Panc1 (cell line): ENCODE measurements around the gene INPP4B. TPM values are rescaled to one million over a fixed set of nuclear protein-coding genes. Genes with fewer than 3 reads are reported as not detected.

Experiments used
- ATAC-seq: fragments of 200-7000 bp; cut with Tn5 transposase; 2 replicates; pipeline ENCODE4 v1.9.1; 2020; ENCODE audit warnings: mild to moderate bottlenecking, moderate library complexity
- BruUV-seq: library from RNA; stranded (reverse); fragments of 400-500 nt; replicated peaks from 2 replicates; lab custom pipeline; 2021; lab: Mats Ljungman, UMichigan
- CTCF ChIA-PET: fragments of 300-600 bp; sonication (Branson Sonifier 250); formaldehyde crosslinking; loops from one replicate; lab custom pipeline; 2022; ENCODE audit warnings: antibody characterized with exemption; lab: Charles Lee
- POLR2A ChIA-PET: fragments of 300-600 bp; sonication (Branson Sonifier 250); formaldehyde crosslinking; loops from one replicate; lab custom pipeline; 2022; ENCODE audit warnings: antibody characterized with exemption; lab: Charles Lee
- DNase-seq: peaks from one replicate; pipeline ENCODE4 v3.0.0-alpha.2; 2010; ENCODE audit warnings: low read depth, low spot score
- H3K27ac ChIP-seq: 2 replicates; pipeline ENCODE4 v1.5.1; 2011; ENCODE audit warnings: mild to moderate bottlenecking, low read length, inconsistent platforms
- H3K27me3 ChIP-seq: fragments of 200-500 bp; sonication (Bioruptor generic); 2 replicates; pipeline ENCODE4 v1.6.0; 2014; ENCODE audit warnings: low read length, inconsistent platforms; ENCODE audit not compliant: control insufficient read depth, insufficient read depth
- H3K36me3 ChIP-seq: fragments of 200-500 bp; sonication (Bioruptor generic); 2 replicates; pipeline ENCODE4 v1.5.1; 2014; ENCODE audit warnings: inconsistent platforms, mild to moderate bottlenecking, low read length, moderate library complexity; ENCODE audit not compliant: control insufficient read depth, insufficient read depth
- H3K4me1 ChIP-seq: 2 replicates; pipeline ENCODE4 v1.5.1; 2011; ENCODE audit warnings: inconsistent platforms, mild to moderate bottlenecking, low read length, moderate library complexity; ENCODE audit not compliant: control insufficient read depth, insufficient read depth
- H3K4me3 ChIP-seq, 2 experiments: 2 replicates each; pipeline ENCODE4 v1.5.1; 2011 to 2012; ENCODE audit warnings: low read depth in 2 of 2, low read length in 2 of 2, mild to moderate bottlenecking in 2 of 2, inconsistent platforms in 1 of 2, moderate library complexity in 1 of 2
- H3K9me3 ChIP-seq: fragments of 200-500 bp; sonication (Bioruptor generic); 2 replicates; pipeline ENCODE4 v1.5.1; 2014; ENCODE audit warnings: low read depth, mild to moderate bottlenecking, inconsistent platforms, low read length, moderate library complexity; ENCODE audit not compliant: control insufficient read depth, insufficient read depth
- POLR2AphosphoS5 ChIP-seq: IDR thresholded peaks from 2 replicates; pipeline ENCODE4 v1.6.1; 2012; ENCODE audit warnings: mild to moderate bottlenecking, low read depth, low read length, moderate library complexity
- SIN3A ChIP-seq: IDR thresholded peaks from 2 replicates; pipeline ENCODE4 v1.6.1; 2012; ENCODE audit warnings: low read depth, mild to moderate bottlenecking, low read length, moderate library complexity, borderline replicate concordance; ENCODE audit not compliant: insufficient read depth
- TCF7L2 ChIP-seq: IDR thresholded peaks from 2 replicates; pipeline ENCODE4 v1.6.1; 2011; ENCODE audit warnings: mild to moderate bottlenecking, low read depth, low read length, inconsistent platforms
- in situ Hi-C: cut with HindIII; loops from 2 replicates; pipeline ENCODE4 v1.10.0; 2016; ENCODE audit warnings: low sequenced_read_pairs, low pct_unique_long_range_greater_than_20kb
- intact Hi-C: fragments of 100-400 bp; cut with micrococcal nuclease; formaldehyde crosslinking; loops from one replicate; pipeline ENCODE4 v1.10.0; 2022; ENCODE audit not compliant: unreplicated experiment
- total RNA-seq: library from RNA; stranded (reverse); gene quantifications from one replicate; pipeline ENCODE4 v1.2.1, GENCODE V29; 2021; ENCODE audit not compliant: unreplicated experiment
- TF ChIP-seq, protein P1 (sequence below): fragments of 450-650 bp; IDR thresholded peaks from 2 replicates; pipeline ENCODE4 v1.5.1; 2017; ENCODE audit warnings: mild to moderate bottlenecking
- TF ChIP-seq, protein P2 (sequence below), 2 experiments: IDR thresholded peaks; 2 replicates each; pipeline ENCODE4 v1.6.1; 2011 to 2012; ENCODE audit warnings: low read depth in 2 of 2, control low read depth in 1 of 2, low read length in 1 of 2, mild to moderate bottlenecking in 1 of 2, moderate library complexity in 1 of 2; ENCODE audit not compliant: insufficient read depth in 1 of 2

The INPP4B gene
- total RNA-seq, 1 experiment from 2014 or later = 4.5 TPM

DNA sequence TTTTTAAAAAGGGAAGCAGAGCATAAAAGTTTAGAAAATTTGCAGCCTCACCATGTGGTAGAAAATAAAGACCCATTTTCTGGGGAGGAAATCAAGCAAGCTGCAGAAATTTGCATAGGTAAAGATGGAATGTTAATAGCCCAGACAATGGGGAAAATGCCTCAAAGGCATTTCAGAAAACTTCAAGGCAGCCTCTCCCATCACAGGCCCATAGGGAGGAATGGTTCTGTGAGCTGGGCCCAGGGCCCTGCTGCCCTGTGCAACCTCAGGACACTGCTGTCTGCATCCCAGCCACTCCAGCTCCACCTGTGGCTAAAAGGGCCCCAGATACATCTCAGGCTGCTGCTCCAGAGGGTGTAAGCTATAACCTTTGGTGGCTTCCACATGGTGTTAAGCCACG lies 137.9 kb downstream of the INPP4B start:
- Histone ChIP-seq H3K9me3 (no peaks in the 10 kb centered on the region), H3K36me3 (no peaks in the 10 kb centered on the region), H3K27ac (no peak overlapping the region), H3K4me3 (no peak overlapping the region), H3K27me3 (no peaks in the 10 kb centered on the region), H3K4me1 (no peaks in the 10 kb centered on the region)
- ATAC-seq = no peak
- TF ChIP-seq POLR2AphosphoS5 = no peak
- in situ Hi-C loops = no loop called here
- intact Hi-C loops = no loop called here
- no TSS peak for BruUV-seq
- no peak for DNase-seq
- POLR2A ChIA-PET = no interaction called here
- CTCF ChIA-PET = no interaction called here

DNA sequence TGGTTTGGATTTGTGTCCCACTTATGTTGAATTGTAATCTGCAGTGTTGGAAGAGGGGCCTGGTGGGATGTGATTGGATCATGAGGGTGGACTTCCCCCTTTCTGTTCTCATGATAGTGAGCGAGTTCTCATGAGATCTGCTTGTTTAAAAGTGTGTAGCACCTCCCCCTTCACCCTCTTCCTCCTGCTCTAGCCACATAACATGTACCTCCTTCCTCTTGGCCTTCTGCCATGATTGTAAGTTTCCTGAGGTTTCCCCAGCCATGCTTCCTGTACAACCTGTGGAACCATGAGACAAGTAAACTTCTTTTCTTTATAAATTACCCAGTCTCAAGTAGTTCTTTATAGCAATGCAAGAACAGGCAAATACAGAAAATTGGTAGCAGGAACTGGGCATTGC lies 138.7 kb downstream of the INPP4B start:
- ATAC-seq (no peak), DNase-seq (no peak)
- POLR2A ChIA-PET = no interaction called here
- Histone ChIP-seq H3K27ac (no peak overlapping the region), H3K9me3 (no peaks in the 10 kb centered on the region), H3K4me3 (no peak overlapping the region), H3K4me1 (no peaks in the 10 kb centered on the region), H3K27me3 (no peaks in the 10 kb centered on the region), H3K36me3 (no peaks in the 10 kb centered on the region)
- intact Hi-C loops (no loop called here), in situ Hi-C loops (no loop called here)
- CTCF ChIA-PET = no interaction called here
- BruUV-seq = no TSS peak
- TF ChIP-seq POLR2AphosphoS5 = no peak
- TF ChIP-seq, protein P1, sequence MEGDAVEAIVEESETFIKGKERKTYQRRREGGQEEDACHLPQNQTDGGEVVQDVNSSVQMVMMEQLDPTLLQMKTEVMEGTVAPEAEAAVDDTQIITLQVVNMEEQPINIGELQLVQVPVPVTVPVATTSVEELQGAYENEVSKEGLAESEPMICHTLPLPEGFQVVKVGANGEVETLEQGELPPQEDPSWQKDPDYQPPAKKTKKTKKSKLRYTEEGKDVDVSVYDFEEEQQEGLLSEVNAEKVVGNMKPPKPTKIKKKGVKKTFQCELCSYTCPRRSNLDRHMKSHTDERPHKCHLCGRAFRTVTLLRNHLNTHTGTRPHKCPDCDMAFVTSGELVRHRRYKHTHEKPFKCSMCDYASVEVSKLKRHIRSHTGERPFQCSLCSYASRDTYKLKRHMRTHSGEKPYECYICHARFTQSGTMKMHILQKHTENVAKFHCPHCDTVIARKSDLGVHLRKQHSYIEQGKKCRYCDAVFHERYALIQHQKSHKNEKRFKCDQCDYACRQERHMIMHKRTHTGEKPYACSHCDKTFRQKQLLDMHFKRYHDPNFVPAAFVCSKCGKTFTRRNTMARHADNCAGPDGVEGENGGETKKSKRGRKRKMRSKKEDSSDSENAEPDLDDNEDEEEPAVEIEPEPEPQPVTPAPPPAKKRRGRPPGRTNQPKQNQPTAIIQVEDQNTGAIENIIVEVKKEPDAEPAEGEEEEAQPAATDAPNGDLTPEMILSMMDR = no peak
- TF ChIP-seq, protein P2, sequence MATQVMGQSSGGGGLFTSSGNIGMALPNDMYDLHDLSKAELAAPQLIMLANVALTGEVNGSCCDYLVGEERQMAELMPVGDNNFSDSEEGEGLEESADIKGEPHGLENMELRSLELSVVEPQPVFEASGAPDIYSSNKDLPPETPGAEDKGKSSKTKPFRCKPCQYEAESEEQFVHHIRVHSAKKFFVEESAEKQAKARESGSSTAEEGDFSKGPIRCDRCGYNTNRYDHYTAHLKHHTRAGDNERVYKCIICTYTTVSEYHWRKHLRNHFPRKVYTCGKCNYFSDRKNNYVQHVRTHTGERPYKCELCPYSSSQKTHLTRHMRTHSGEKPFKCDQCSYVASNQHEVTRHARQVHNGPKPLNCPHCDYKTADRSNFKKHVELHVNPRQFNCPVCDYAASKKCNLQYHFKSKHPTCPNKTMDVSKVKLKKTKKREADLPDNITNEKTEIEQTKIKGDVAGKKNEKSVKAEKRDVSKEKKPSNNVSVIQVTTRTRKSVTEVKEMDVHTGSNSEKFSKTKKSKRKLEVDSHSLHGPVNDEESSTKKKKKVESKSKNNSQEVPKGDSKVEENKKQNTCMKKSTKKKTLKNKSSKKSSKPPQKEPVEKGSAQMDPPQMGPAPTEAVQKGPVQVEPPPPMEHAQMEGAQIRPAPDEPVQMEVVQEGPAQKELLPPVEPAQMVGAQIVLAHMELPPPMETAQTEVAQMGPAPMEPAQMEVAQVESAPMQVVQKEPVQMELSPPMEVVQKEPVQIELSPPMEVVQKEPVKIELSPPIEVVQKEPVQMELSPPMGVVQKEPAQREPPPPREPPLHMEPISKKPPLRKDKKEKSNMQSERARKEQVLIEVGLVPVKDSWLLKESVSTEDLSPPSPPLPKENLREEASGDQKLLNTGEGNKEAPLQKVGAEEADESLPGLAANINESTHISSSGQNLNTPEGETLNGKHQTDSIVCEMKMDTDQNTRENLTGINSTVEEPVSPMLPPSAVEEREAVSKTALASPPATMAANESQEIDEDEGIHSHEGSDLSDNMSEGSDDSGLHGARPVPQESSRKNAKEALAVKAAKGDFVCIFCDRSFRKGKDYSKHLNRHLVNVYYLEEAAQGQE (IDR thresholded peaks at IDR 0.05; ENCODE audit: insufficient read depth in 1 of 2, low read depth in 2 of 2, low read length in 1 of 2) = no peak
- no peak for TF ChIP-seq SIN3A
- TF ChIP-seq TCF7L2 = no peak

DNA sequence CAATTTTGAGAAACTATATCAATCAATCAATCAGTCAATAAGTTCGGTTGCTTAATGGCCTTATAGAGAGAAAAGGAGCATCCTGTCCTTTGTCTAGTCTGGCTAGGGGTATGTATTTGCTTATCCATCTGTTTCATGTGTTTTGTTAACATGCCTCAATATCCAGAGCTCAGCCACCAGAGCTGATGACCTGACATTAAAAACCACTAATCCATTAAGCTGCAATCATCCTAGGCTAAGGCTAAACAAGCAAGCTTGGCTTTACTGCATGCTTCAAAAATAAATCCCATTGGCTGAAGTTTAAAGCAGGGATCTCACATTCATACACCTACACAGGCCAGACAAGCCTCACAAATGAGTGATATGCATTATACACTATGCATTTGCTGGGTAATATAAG lies 139.7 kb downstream of the INPP4B start:
- no peak for ATAC-seq
- CTCF ChIA-PET = no interaction called here
- Histone ChIP-seq H3K4me3 (no peak overlapping the region), H3K27ac (no peak overlapping the region), H3K4me1 (no peaks in the 10 kb centered on the region), H3K36me3 (no peaks in the 10 kb centered on the region), H3K27me3 (no peaks in the 10 kb centered on the region), H3K9me3 (no peaks in the 10 kb centered on the region)
- POLR2A ChIA-PET = no interaction called here
- TF ChIP-seq, protein P2 (IDR thresholded peaks at IDR 0.05; ENCODE audit: insufficient read depth in 1 of 2, low read depth in 2 of 2, low read length in 1 of 2) = no peak
- TF ChIP-seq SIN3A (no peak), POLR2AphosphoS5 (no peak), TCF7L2 (no peak)
- TF ChIP-seq, protein P1 = no peak
- intact Hi-C loops (no loop called here), in situ Hi-C loops (no loop called here)
- BruUV-seq = no TSS peak
- no peak for DNase-seq
